Endothelial cell of umbilical vein (primary cell): ENCODE measurements around the gene SNRNP200. TPM values are rescaled to one million over a fixed set of nuclear protein-coding genes. Genes with fewer than 3 reads are reported as not detected.

Experiments
- BruUV-seq: library from RNA; stranded (reverse); fragments of 400-500 nt; replicated peaks from 2 replicates; lab custom pipeline; 2021; lab: Mats Ljungman, UMichigan
- CTCF ChIA-PET: fragments of 300-600, 350-600 bp; sonication (Branson Sonifier 250); formaldehyde crosslinking; loops from one replicate; lab custom pipeline; 2021; ENCODE audit warnings: antibody characterized with exemption, inconsistent platforms; lab: Charles Lee
- POLR2A ChIA-PET: fragments of 300-600, 350-600 bp; sonication (Branson Sonifier 250); formaldehyde crosslinking; loops from one replicate; lab custom pipeline; 2021; ENCODE audit warnings: antibody characterized with exemption, inconsistent platforms; lab: Charles Lee
- DNase-seq: peaks from one replicate; pipeline ENCODE4 v3.0.0-alpha.2; 2011; ENCODE audit warnings: low read depth, low spot score
- FAIRE-seq: peaks from 2 replicates; lab custom pipeline; 2011; peaks lifted over from hg19 to GRCh38; lab: Jason Lieb, UNC
- H2AFZ ChIP-seq: 2 replicates; pipeline ENCODE4 v1.6.0; 2012; ENCODE audit warnings: low read depth, low read length, control low read depth, inconsistent platforms
- H3K27ac ChIP-seq: 2 replicates; pipeline ENCODE4 v1.5.1; 2011; ENCODE audit warnings: low read depth, mild to moderate bottlenecking, control low read depth, low read length, moderate library complexity; ENCODE audit not compliant: insufficient read depth
- H3K27me3 ChIP-seq, 2 experiments: 2 replicates each; pipeline versions ENCODE4 v1.6.0 to v1.6.1; 2011; ENCODE audit warnings: low read length in 2 of 2, mixed read lengths in 1 of 2; ENCODE audit not compliant: control insufficient read depth in 2 of 2, insufficient read depth in 2 of 2
- H3K36me3 ChIP-seq, 2 experiments: 2 replicates in 1 of 2; 3 replicates in 1 of 2; pipeline ENCODE4 v1.5.1; 2011; ENCODE audit warnings: low read length in 2 of 2, mild to moderate bottlenecking in 1 of 2, moderate library complexity in 1 of 2; ENCODE audit not compliant: control insufficient read depth in 2 of 2, insufficient read depth in 2 of 2; ENCODE audit errors: extremely low read depth in 1 of 2
- H3K4me1 ChIP-seq: 3 replicates; pipeline ENCODE4 v1.5.1; 2011; ENCODE audit warnings: mild to moderate bottlenecking, low read length; ENCODE audit not compliant: control insufficient read depth, insufficient read depth; ENCODE audit errors: extremely low read depth
- H3K4me2 ChIP-seq: 2 replicates; pipeline ENCODE4 v1.6.1; 2011; ENCODE audit warnings: low read length, control low read depth, mixed read lengths; ENCODE audit not compliant: insufficient read depth
- H3K4me3 ChIP-seq, 3 experiments: fragments of 200-600 bp in 1 of 3; sonication (generic), shearing (Covaris generic) in 1 of 3; replicated peaks in 1 of 3; 2 replicates each; pipeline ENCODE4 v1.5.1; 2011 to 2016; ENCODE audit warnings: control low read depth in 3 of 3, low read length in 3 of 3, mild to moderate bottlenecking in 2 of 3, inconsistent platforms in 1 of 3, low read depth in 1 of 3, moderate library complexity in 1 of 3; ENCODE audit not compliant: insufficient read depth in 1 of 3
- H3K79me2 ChIP-seq: 2 replicates; pipeline ENCODE4 v1.6.0; 2012; ENCODE audit warnings: low read length, inconsistent platforms; ENCODE audit not compliant: control insufficient read depth, insufficient read depth
- H3K9ac ChIP-seq: replicated peaks from 2 replicates; pipeline ENCODE3; 2011; ENCODE audit warnings: low read length, control low read depth; ENCODE audit not compliant: insufficient read depth; ENCODE audit errors: extremely low read depth
- H3K9me1 ChIP-seq: replicated peaks from 3 replicates; pipeline ENCODE4 v1.6.0; 2011; ENCODE audit warnings: mild to moderate bottlenecking, low read length; ENCODE audit not compliant: control insufficient read depth, insufficient read depth; ENCODE audit errors: extremely low read depth
- H3K9me3 ChIP-seq: replicated peaks from 2 replicates; pipeline ENCODE4 v1.5.1; 2012; ENCODE audit warnings: low read length, inconsistent platforms; ENCODE audit not compliant: control insufficient read depth, insufficient read depth
- H4K20me1 ChIP-seq: replicated peaks from 2 replicates; pipeline ENCODE3; 2011; ENCODE audit warnings: mild to moderate bottlenecking, low read length; ENCODE audit not compliant: control insufficient read depth, insufficient read depth; ENCODE audit errors: extremely low read depth
- EZH2 ChIP-seq: IDR thresholded peaks from 2 replicates; pipeline ENCODE4 v1.6.1; 2012; ENCODE audit warnings: borderline replicate concordance, low read depth, mild to moderate bottlenecking, moderate library complexity, low read length, inconsistent platforms; ENCODE audit not compliant: severe bottlenecking
- FOS ChIP-seq: IDR thresholded peaks from 2 replicates; pipeline ENCODE4 v1.6.1; 2011; ENCODE audit warnings: mild to moderate bottlenecking, low read length, moderate library complexity, borderline replicate concordance; ENCODE audit not compliant: insufficient read depth
- GATA2 ChIP-seq: IDR thresholded peaks from 2 replicates; pipeline ENCODE4 v1.7.0; 2011; ENCODE audit warnings: low read depth, mild to moderate bottlenecking, moderate library complexity, mixed read lengths, low read length; ENCODE audit not compliant: insufficient read length, insufficient read depth
- JUN ChIP-seq: IDR thresholded peaks from 2 replicates; pipeline ENCODE4 v1.6.1; 2011; ENCODE audit warnings: borderline replicate concordance, low read depth; ENCODE audit not compliant: insufficient read length, insufficient read depth
- MYC ChIP-seq: IDR thresholded peaks from one replicate; pipeline ENCODE4 v1.6.1; 2011; ENCODE audit warnings: mild to moderate bottlenecking, low read depth, low read length
- POLR2A ChIP-seq: IDR thresholded peaks from 2 replicates; pipeline ENCODE4 v1.6.1; 2012; ENCODE audit warnings: low read depth, mild to moderate bottlenecking, control low read depth, low read length
- POLR2AphosphoS5 ChIP-seq: IDR thresholded peaks from 2 replicates; pipeline ENCODE4 v1.6.1; 2012; ENCODE audit warnings: low read depth, mild to moderate bottlenecking, control low read depth, low read length, moderate library complexity; ENCODE audit not compliant: insufficient read depth
- dilution Hi-C: fragments of 300-500 bp; cut with MboI; formaldehyde crosslinking; loops from one replicate; pipeline ENCODE4 v1.15.0; 2019; ENCODE audit warnings: low sequenced_read_pairs; ENCODE audit not compliant: extremely low pct_ligation_motif_present
- intact Hi-C: fragments of 100-400 bp; cut with micrococcal nuclease; formaldehyde crosslinking; loops from one replicate; pipeline ENCODE4 v1.10.0; 2022
- polyA plus RNA-seq, 4 experiments: library from polyadenylated mRNA; depleted of rRNA in 3 of 4; stranded (reverse) in 3 of 4; unstranded in 1 of 4; fragments of >200 nt; gene quantifications; 2 replicates each; pipeline versions ENCODE4 v1.2.1 to v1.2.3, GENCODE V29; 2011 to 2012; ENCODE audit warnings: missing spikeins in 1 of 4
- total RNA-seq: library from RNA; stranded (reverse); gene quantifications from 2 replicates; pipeline ENCODE4 v1.2.3, GENCODE V29; 2021
- TF ChIP-seq, protein P1 (sequence below), 2 donors: IDR thresholded peaks; 1 replicate in 1 of 2; 2 replicates in 1 of 2; pipeline ENCODE4 v1.5.1; 2011; ENCODE audit warnings: low read length in 2 of 2, mild to moderate bottlenecking in 2 of 2, moderate library complexity in 2 of 2, control low read depth in 1 of 2, inconsistent platforms in 1 of 2, low read depth in 1 of 2; ENCODE audit not compliant: insufficient read depth in 1 of 2; ENCODE audit errors: extremely low read depth in 1 of 2
- TF ChIP-seq, protein P2 (sequence below): IDR thresholded peaks from 2 replicates; pipeline ENCODE4 v1.6.1; 2011; ENCODE audit not compliant: insufficient read depth, insufficient read length

SNRNP200 gene
- total and polyA plus RNA-seq, 2 donors (not counting 3 experiments of a cell fraction or from before 2014, with no cell fraction given), result 124 to 155 TPM

DNA sequence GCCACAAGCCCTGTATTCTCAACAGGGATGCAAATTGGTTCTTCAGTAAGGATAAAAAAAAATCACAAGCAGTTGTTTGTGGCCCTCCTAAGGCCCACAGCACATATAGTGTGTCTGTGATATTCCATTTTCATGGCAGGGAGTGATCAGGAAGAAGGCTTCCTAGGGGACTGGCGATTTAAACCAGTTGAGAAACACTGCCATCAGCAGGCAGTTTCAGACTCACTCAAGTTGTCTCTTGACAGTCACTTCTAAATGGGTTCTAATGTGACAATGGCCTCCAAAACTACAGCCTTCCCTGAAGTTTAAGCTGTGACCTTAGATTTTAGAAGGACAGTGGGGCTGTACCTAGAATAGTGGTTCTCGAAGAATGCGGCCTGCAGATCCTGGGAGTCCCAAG lies 33.4 kb downstream of the SNRNP200 start:
- peaks cover 8% of the 10 kb centered on the region for H3K79me2 ChIP-seq
- no peak overlapping the region for H3K4me3 ChIP-seq
- H3K4me1 ChIP-seq, result peaks cover 3% of the 10 kb centered on the region
- DNase-seq, result no peak
- dilution Hi-C loops, result no loop called here
- FAIRE-seq, result no peak
- peaks cover 20 to 41% of the 10 kb centered on the region in 2 experiments for H3K36me3 ChIP-seq
- POLR2A ChIA-PET, result no interaction called here
- intact Hi-C loops, result no loop called here
- no peaks in the 10 kb centered on the region for H3K27me3 ChIP-seq
- no TSS peak for BruUV-seq
- no peak overlapping the region for H3K9ac ChIP-seq
- H4K20me1 ChIP-seq, result peaks cover 2% of the 10 kb centered on the region
- H3K9me1 ChIP-seq, result no peaks in the 10 kb centered on the region
- H3K9me3 ChIP-seq, result no peaks in the 10 kb centered on the region
- CTCF ChIA-PET, result no interaction called here
- H3K27ac ChIP-seq, result no peak overlapping the region
- no peak overlapping the region for H3K4me2 ChIP-seq
- H2AFZ ChIP-seq, result no peak overlapping the region
- no peak for TF ChIP-seq EZH2
- no peak for TF ChIP-seq MYC
- no peak for TF ChIP-seq FOS
- no peak for TF ChIP-seq POLR2AphosphoS5
- TF ChIP-seq, protein P1, sequence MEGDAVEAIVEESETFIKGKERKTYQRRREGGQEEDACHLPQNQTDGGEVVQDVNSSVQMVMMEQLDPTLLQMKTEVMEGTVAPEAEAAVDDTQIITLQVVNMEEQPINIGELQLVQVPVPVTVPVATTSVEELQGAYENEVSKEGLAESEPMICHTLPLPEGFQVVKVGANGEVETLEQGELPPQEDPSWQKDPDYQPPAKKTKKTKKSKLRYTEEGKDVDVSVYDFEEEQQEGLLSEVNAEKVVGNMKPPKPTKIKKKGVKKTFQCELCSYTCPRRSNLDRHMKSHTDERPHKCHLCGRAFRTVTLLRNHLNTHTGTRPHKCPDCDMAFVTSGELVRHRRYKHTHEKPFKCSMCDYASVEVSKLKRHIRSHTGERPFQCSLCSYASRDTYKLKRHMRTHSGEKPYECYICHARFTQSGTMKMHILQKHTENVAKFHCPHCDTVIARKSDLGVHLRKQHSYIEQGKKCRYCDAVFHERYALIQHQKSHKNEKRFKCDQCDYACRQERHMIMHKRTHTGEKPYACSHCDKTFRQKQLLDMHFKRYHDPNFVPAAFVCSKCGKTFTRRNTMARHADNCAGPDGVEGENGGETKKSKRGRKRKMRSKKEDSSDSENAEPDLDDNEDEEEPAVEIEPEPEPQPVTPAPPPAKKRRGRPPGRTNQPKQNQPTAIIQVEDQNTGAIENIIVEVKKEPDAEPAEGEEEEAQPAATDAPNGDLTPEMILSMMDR (IDR thresholded peaks at IDR 0.05; ENCODE audit: extremely low read depth in 1 of 2, insufficient read depth in 1 of 2, low read depth in 1 of 2, low read length in 2 of 2), result no peak
- no peak for TF ChIP-seq GATA2
- TF ChIP-seq JUN, result no peak
- no peak for TF ChIP-seq POLR2A
- TF ChIP-seq, protein P2, sequence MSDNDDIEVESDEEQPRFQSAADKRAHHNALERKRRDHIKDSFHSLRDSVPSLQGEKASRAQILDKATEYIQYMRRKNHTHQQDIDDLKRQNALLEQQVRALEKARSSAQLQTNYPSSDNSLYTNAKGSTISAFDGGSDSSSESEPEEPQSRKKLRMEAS, result no peak
